CD4-positive, alpha-beta T cell treated with Interleukin-15 for 4 hours (primary cell): Measurements from ENCODE around the gene CARMIL1.

ENCODE experiments used
- DNase-seq: peaks from one replicate; pipeline ENCODE4 v3.0.0-alpha.2; 2020; ENCODE audit warnings: low spot score

CARMIL1 gene

DNA sequence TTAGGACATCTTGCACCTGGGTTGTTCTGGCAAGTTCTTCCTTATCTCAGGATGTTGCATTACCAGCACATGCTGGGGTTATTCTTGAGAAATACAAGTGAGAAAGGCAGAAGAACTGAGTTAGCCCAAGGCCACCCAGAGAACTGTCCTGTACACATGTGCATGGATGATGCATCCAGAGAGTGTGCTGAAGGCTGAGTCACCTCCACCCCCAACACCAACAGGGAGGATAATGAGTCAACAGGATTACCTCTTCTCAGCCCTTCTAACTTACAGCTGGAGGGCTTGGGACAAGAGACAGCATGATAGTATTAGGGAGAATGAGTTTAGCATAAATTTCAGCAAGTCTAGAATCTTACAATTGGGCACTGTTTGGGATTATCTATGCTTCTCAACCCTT is 381.3 kb downstream of the CARMIL1 start:
- DNase-seq = no peak

DNA sequence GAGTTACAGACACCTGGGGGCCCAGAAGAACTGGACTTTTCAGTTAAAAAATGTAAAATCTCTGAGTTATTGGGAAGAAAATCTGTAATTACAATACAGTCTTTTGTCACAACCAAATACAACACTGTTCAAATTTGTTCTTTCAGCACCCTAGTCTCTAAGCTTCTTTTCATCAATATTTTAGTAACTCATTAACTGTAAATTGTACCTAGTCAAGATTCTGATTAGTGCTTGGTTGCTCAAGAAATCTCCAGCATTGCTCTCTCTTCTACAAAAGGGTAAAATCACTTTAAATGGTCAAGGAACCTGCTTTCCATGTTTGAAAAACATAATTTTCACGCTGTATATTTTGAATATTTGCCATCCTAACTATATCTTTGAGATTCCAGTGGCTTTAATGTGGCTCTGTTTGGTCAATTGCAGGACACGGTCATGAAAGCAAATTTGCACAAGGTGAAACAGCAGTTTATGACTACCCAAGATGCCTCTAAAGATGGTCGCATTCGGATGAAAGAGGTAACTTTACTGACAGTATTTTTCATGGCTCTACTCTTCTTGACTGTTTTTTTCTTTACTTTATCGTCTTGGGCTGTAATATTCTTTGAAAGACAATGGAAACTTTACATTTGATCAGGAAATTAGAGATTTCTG is 382.1 kb downstream of the CARMIL1 start:
- no peak for DNase-seq

DNA sequence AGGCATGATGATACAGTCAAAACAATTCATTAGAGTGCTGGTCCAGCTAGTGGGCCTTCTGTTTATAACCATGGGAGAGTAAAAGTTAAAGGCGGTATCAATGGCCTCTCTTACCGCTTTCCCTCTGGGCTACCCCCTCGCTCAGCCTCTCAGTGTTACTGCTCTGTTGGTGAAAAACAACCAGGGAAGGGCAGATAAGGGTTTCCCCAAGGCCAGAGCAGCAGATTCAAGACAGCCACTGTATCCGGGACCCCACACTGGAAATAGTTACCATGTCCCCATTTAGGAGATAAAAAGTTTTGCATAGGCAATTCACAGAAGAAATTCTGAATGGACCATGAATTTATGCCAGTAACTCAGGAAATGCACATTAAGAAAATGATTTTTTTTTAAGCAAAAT is 386.3 kb downstream of the CARMIL1 start:
- no peak for DNase-seq

DNA sequence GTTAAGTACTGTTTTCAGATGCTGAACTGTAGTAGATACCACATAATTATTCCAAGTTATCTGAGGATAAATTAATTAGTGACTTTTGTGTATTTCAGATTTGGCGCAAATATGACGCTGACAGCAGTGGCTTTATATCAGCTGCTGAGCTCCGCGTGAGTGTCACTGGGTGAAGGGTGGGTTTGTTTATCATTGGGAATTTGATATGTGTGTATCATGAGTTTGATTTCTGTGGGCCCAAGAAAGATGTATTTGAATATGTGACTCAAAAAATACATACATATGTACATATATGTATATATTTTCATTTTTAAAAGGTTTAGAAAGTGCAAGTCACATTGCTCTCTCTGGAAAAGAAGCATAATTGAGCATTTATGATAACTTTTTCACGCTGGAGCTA is 390.2 kb downstream of the CARMIL1 start:
- DNase-seq = no peak
